Body of pancreas (tissue), 4 donors: ENCODE measurements around the gene MYLK.

Source experiments
- CTCF ChIP-seq, 7 experiments: fragments of 450-650 bp in 4 of 7; fragments of 200-600 bp in 3 of 7; sonication (generic) in 3 of 7; IDR thresholded peaks; one replicate each; pipeline ENCODE4 v1.5.1; 2016 to 2019; ENCODE audit warnings: antibody characterized with exemption in 7 of 7
- POLR2A ChIP-seq, 3 donors: fragments of 450-650 bp; IDR thresholded peaks; one replicate each; pipeline ENCODE4 v1.6.1; 2016; ENCODE audit warnings: antibody characterized with exemption in 3 of 3, mild to moderate bottlenecking in 2 of 3

- TF ChIP-seq POLR2A (IDR thresholded peaks at IDR 0.05) (no peak), CTCF (IDR thresholded peaks at IDR 0.05) (no peak)
Observed at GRCh38 chr3:123818921-123819429, 65.2 kb downstream of the MYLK start.
